A673 (cell line): ENCODE measurements around the gene ASTN2. TPM values are rescaled to one million over a fixed set of nuclear protein-coding genes. Genes with fewer than 3 reads are reported as not detected.

Experiments
- BruUV-seq: library from RNA; stranded (reverse); fragments of 400-500 nt; replicated peaks from 2 replicates; lab custom pipeline; 2021; lab: Mats Ljungman, UMichigan
- CTCF ChIA-PET: fragments of 300-600 bp; sonication (Branson Sonifier 250); formaldehyde crosslinking; loops from one replicate; lab custom pipeline; 2022; ENCODE audit warnings: antibody characterized with exemption; lab: Charles Lee
- POLR2A ChIA-PET: fragments of 300-600 bp; sonication (Branson Sonifier 250); formaldehyde crosslinking; loops from one replicate; lab custom pipeline; 2022; ENCODE audit warnings: antibody characterized with exemption; ENCODE audit not compliant: low non-redundant PET; lab: Charles Lee
- DNase-seq: peaks from one replicate; pipeline ENCODE4 v3.0.0-alpha.2; 2015; ENCODE audit warnings: low spot score
- H3K27ac ChIP-seq: fragments of 200-600 bp; sonication (generic); 2 replicates; pipeline ENCODE4 v1.5.1; 2016; ENCODE audit warnings: mixed run types, low read depth, mild to moderate bottlenecking, mixed read lengths, antibody characterized with exemption, low read length; ENCODE audit not compliant: poor library complexity, severe bottlenecking
- H3K27me3 ChIP-seq: fragments of 200-600 bp; sonication (generic); replicated peaks from 2 replicates; pipeline ENCODE4 v1.6.1; 2017; ENCODE audit warnings: mixed run types, low read depth, mild to moderate bottlenecking, mixed read lengths, antibody characterized with exemption, low read length; ENCODE audit not compliant: insufficient read depth, poor library complexity
- H3K36me3 ChIP-seq: fragments of 200-600 bp; sonication (generic); 2 replicates; pipeline ENCODE4 v1.6.1; 2016; ENCODE audit warnings: mixed run types, mild to moderate bottlenecking, mixed read lengths, antibody characterized with exemption, low read length; ENCODE audit not compliant: insufficient read depth, poor library complexity, severe bottlenecking
- H3K4me1 ChIP-seq: fragments of 200-600 bp; sonication (generic); 2 replicates; pipeline ENCODE4 v1.6.1; 2017; ENCODE audit warnings: mixed run types, mild to moderate bottlenecking, mixed read lengths, antibody characterized with exemption, low read length; ENCODE audit not compliant: insufficient read depth, poor library complexity, severe bottlenecking
- H3K4me3 ChIP-seq: fragments of 200-600 bp; sonication (generic); 2 replicates; pipeline ENCODE4 v1.5.1; 2016; ENCODE audit warnings: low read depth, mixed run types, mild to moderate bottlenecking, mixed read lengths, low read length; ENCODE audit not compliant: poor library complexity, severe bottlenecking
- H3K9me3 ChIP-seq: fragments of 200-600 bp; sonication (generic); 2 replicates; pipeline ENCODE4 v1.6.1; 2016; ENCODE audit warnings: mixed run types, low read depth, mild to moderate bottlenecking, mixed read lengths, antibody characterized with exemption, low read length; ENCODE audit not compliant: poor library complexity, severe bottlenecking
- EZH2 ChIP-seq: fragments of 200-600 bp; sonication (generic); IDR thresholded peaks from 2 replicates; pipeline ENCODE4 v1.6.1; 2017; ENCODE audit warnings: borderline replicate concordance, low read depth, mild to moderate bottlenecking, mixed read lengths, antibody characterized with exemption, low read length; ENCODE audit not compliant: poor library complexity, severe bottlenecking
- intact Hi-C: fragments of 100-400 bp; cut with micrococcal nuclease; formaldehyde crosslinking; loops from one replicate; pipeline ENCODE4 v1.10.0; 2022; ENCODE audit not compliant: unreplicated experiment
- total RNA-seq: library from RNA; stranded (reverse); gene quantifications from 2 replicates; pipeline ENCODE4 v1.2.3, GENCODE V29; 2021
- TF ChIP-seq, protein P1 (sequence below): fragments of 300-800, 200-600 bp; sonication (generic); conservative IDR thresholded peaks from 2 replicates; pipeline ENCODE4 v1.5.1; 2017; ENCODE audit warnings: low read depth, mild to moderate bottlenecking, antibody characterized with exemption, low read length, moderate library complexity, mixed read lengths

ASTN2 gene
- total RNA-seq, 1 experiment from 2014 or later = 3.4 TPM

DNA sequence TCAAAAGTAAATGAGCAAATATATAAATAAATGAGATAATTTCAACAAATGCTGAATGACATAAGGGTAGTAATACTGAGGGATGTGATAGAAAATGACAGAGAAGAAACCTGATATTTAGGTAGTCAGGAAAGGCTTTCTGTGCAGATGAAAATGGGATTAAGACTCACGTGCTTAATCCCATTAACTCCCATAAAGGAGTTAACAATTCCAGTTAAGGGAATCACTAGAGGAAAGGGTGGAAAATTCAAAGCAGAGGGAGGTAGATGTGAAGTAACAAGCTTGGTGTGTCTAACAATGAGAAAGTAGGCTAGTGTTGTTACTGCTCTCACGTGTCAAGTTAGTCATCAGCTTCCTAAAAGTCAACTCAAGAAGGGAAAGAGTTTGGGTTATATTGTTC, 818.2 kb downstream of the ASTN2 start:
- TF ChIP-seq, protein P1, sequence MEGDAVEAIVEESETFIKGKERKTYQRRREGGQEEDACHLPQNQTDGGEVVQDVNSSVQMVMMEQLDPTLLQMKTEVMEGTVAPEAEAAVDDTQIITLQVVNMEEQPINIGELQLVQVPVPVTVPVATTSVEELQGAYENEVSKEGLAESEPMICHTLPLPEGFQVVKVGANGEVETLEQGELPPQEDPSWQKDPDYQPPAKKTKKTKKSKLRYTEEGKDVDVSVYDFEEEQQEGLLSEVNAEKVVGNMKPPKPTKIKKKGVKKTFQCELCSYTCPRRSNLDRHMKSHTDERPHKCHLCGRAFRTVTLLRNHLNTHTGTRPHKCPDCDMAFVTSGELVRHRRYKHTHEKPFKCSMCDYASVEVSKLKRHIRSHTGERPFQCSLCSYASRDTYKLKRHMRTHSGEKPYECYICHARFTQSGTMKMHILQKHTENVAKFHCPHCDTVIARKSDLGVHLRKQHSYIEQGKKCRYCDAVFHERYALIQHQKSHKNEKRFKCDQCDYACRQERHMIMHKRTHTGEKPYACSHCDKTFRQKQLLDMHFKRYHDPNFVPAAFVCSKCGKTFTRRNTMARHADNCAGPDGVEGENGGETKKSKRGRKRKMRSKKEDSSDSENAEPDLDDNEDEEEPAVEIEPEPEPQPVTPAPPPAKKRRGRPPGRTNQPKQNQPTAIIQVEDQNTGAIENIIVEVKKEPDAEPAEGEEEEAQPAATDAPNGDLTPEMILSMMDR = no peak
- no peak for TF ChIP-seq EZH2
- intact Hi-C loops = no loop called here
- DNase-seq = peak; percentile 51
- Histone ChIP-seq H3K4me3 (no peak overlapping the region), H3K4me1 (peaks cover 8% of the 10 kb centered on the region), H3K27ac (no peak overlapping the region), H3K36me3 (no peaks in the 10 kb centered on the region), H3K27me3 (no peaks in the 10 kb centered on the region), H3K9me3 (no peaks in the 10 kb centered on the region)
- CTCF ChIA-PET = no interaction called here
- no TSS peak for BruUV-seq
- POLR2A ChIA-PET = interaction anchor here (0.6 kb wide), 1 partner anchor 896 kb away, joined by 5 read pairs; no protein-coding TSS in a partner anchor

DNA sequence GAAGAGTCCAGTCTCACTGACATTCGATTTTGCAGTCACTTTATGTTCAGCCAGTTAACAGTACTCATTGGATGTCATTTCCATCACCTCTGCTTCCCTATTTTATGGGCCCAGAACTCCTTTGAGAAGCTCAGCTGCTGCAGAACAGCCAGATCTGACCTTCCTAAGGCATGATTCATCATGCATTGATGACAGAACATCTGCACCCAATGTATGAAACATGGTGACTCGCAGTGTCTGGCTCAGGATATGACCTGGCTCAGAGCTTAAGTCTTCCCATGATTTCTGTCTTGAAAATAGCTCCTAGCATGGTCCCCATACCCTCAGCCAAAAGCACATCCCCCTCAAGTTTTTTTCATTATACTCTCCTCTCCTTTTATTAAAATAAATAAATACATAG, 820.3 kb downstream of the ASTN2 start:
- Histone ChIP-seq H3K4me1 (peaks cover 8% of the 10 kb centered on the region), H3K36me3 (no peaks in the 10 kb centered on the region), H3K27me3 (no peaks in the 10 kb centered on the region), H3K27ac (no peak overlapping the region), H3K4me3 (no peak overlapping the region), H3K9me3 (no peaks in the 10 kb centered on the region)
- POLR2A ChIA-PET = interaction anchor here (0.6 kb wide), 1 partner anchor 71 kb away, joined by 3 read pairs; no protein-coding TSS in a partner anchor
- intact Hi-C loops = no loop called here
- BruUV-seq = no TSS peak
- DNase-seq = peak; percentile 33
- CTCF ChIA-PET = interaction anchor here (0.6 kb wide), 1 partner anchor 1001 kb away, joined by 3 read pairs; no protein-coding TSS in a partner anchor
- TF ChIP-seq, protein P1 = no peak
- no peak for TF ChIP-seq EZH2

- ChIA-PET CTCF (no interaction called here), POLR2A (no interaction called here)
- intact Hi-C loops = no loop called here
- no peak overlapping the region for H3K27ac ChIP-seq
- no peaks in the 10 kb centered on the region for H3K27me3 ChIP-seq
- peaks cover 14% of the 10 kb centered on the region for H3K9me3 ChIP-seq
- peaks cover 8% of the 10 kb centered on the region for H3K4me1 ChIP-seq
- no peak for DNase-seq
- H3K4me3 ChIP-seq = no peak overlapping the region
- no peak for TF ChIP-seq EZH2
- TF ChIP-seq, protein P1 = no peak
- no peaks in the 10 kb centered on the region for H3K36me3 ChIP-seq
- no TSS peak for BruUV-seq
Observed at GRCh38 chr9:116592970-116593369, 821.9 kb downstream of the ASTN2 start.
